Right cardiac atrium (tissue), 5 donors: Measurements from ENCODE around the gene FSTL4. TPM values are rescaled to one million over a fixed set of nuclear protein-coding genes. Genes with fewer than 3 reads are reported as not detected.

Source experiments
- ATAC-seq, 2 donors: fragments of 200-7000 bp; cut with Tn5 transposase; one replicate each; pipeline versions ENCODE4 v1.8.0 to v1.9.1; 2020; ENCODE audit warnings: moderate library complexity in 2 of 2, mild to moderate bottlenecking in 1 of 2
- DNase-seq, 3 donors: peaks; one replicate each; pipeline ENCODE4 v3.0.0-alpha.2; 2020
- H3K27ac ChIP-seq: one replicate; pipeline ENCODE4 v1.5.1; 2013; ENCODE audit warnings: mild to moderate bottlenecking, low read length, control low read depth, moderate library complexity
- H3K27me3 ChIP-seq: one replicate; pipeline ENCODE4 v1.6.1; 2013; ENCODE audit not compliant: control insufficient read depth, insufficient read depth
- H3K4me1 ChIP-seq: one replicate; pipeline ENCODE4 v1.6.1; 2013; ENCODE audit warnings: low read length; ENCODE audit not compliant: control insufficient read depth, insufficient read depth
- H3K4me3 ChIP-seq: one replicate; pipeline ENCODE4 v1.5.1; 2013; ENCODE audit warnings: low read length, control low read depth
- H3K9me3 ChIP-seq: one replicate; pipeline ENCODE4 v1.6.1; 2013; ENCODE audit warnings: low read length; ENCODE audit not compliant: control insufficient read depth
- WGBS: extraction: QIAGEN DNeasy Blood & Tissue Kit; methylation state at CpG from one replicate; pipeline ENCODE4 v1.1.7; 2013; 5-methylcytosine and 5-hydroxymethylcytosine counted together
- intact Hi-C, 4 donors: fragments of 100-400 bp; cut with DNase I; formaldehyde crosslinking; loops; one replicate each; pipeline versions ENCODE4 v1.11.0 to v1.14.0; 2022 to 2023
- polyA plus RNA-seq: library from polyadenylated mRNA; stranded (reverse); fragments of 200-250 nt; gene quantifications from one replicate; pipeline ENCODE4 v1.2.3, GENCODE V29; 2013
- total RNA-seq, 4 donors: library from RNA; stranded (reverse); fragmentation: NEBNext Ultra II Directional; extraction: Animal tissue kit (Norgen Biotek cat#: 25700); gene quantifications; one replicate each; pipeline ENCODE4 v1.2.1, GENCODE V29; 2021
- donor health status: healthy with polysubstance abuse.
- donor health status: DM: no; HTN: yes; CAD: no.
- donor health status: DM: no; HTN: no; CAD: no.
- donor health status: DM: no; HTN: yes; CAD: no; lungs with severe emphysema.
- donor health status: DM: yes; HTN: yes; CAD: no.

FSTL4 gene
- total and polyA plus RNA-seq, 5 donors = not detected

DNA sequence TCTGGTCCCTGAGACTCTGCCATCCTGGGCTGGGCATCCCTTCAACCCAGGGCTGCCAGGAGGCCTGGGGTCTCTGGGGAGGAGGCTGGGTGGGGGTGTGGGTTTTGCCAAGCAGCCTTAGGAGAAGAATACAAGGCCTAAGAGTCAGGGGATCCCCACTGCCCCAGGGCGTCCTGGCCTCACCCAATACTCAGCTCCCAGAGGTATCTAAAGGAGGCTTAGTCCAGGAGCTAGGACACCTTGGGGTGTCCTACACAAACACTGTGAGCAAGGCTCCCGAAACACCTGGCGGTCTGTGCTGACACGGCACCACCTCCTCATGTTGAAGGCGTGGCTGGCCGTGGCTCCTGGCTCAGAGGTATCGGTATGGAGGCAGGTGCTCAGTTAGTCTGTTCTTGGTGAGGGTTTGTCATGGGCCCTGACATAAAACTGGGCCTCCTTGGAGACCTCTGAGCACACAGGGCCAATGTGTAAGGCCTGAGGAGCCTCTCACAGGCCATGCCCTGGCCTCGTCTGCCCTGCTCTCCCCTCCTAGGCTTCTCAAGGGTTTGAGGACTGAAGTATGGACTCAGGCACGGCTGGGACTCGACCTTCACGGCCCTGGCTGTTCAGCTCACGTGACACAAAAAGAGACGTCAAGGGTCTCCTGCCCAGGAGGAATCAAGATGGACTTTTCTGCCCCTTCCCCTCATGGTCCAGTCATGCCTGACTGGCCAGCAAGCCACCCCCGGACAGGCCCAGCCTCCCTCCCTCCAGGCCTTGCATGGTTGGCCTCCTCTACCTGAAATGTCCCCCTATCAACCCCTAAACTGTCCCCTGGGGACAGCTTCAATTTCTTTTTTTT lies 277.3 kb downstream of the FSTL4 start:
- H3K27me3 ChIP-seq = no peaks in the 10 kb centered on the region
- DNase-seq (no peak), ATAC-seq (no peak)
- no peak overlapping the region for H3K27ac ChIP-seq
- intact Hi-C loops = no loop called here
- no peak overlapping the region for H3K4me3 ChIP-seq
- WGBS = 94% methylated on average over 14 of the region's 14 CpGs
- H3K4me1 ChIP-seq = no peaks in the 10 kb centered on the region
- H3K9me3 ChIP-seq = no peaks in the 10 kb centered on the region

DNA sequence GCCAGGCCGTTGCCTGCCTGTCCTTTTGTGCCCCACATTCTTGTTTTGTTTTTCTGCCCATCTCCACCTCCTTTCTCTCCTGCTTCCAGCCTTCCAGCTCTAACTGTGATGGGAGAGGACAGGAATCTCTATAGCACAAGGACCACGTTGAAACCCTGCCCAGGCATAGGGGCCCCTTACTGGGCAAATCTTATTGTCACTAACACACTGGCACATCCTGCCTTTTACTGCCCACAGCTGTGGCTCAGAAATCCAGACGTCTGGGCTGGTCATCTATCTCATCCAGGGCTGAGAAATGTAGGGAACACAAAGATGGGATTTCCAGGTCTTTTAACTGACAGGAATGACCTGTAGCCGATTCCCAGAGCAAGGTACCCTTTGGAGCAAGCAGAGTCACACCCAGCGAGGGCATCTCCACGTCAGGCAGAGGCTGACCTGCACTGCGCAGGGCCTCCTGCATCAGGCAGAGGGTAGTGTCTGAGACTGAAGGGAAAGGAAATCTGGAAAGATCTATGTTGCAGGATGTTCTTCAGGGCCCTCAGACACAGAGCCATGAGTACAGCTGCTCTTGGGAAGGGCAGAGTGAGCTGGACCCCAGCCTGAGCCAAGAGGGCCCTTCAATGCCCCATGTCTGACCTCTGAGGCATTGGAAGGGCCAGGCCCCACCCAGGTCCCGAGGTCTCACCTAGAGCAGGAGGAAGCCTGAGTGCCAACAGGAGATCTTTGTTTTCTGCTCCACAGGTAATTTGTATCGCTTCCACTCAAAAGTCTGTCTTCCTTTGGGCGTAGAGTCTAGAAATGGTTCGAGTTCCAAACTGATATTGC lies 278.8 kb downstream of the FSTL4 start:
- H3K4me3 ChIP-seq = no peak overlapping the region
- DNase-seq (no peak), ATAC-seq (no peak)
- 79% methylated on average over 11 of the region's 11 CpGs for WGBS
- no peaks in the 10 kb centered on the region for H3K4me1 ChIP-seq
- intact Hi-C loops = no loop called here
- no peaks in the 10 kb centered on the region for H3K27me3 ChIP-seq
- H3K9me3 ChIP-seq = no peaks in the 10 kb centered on the region
- no peak overlapping the region for H3K27ac ChIP-seq

DNA sequence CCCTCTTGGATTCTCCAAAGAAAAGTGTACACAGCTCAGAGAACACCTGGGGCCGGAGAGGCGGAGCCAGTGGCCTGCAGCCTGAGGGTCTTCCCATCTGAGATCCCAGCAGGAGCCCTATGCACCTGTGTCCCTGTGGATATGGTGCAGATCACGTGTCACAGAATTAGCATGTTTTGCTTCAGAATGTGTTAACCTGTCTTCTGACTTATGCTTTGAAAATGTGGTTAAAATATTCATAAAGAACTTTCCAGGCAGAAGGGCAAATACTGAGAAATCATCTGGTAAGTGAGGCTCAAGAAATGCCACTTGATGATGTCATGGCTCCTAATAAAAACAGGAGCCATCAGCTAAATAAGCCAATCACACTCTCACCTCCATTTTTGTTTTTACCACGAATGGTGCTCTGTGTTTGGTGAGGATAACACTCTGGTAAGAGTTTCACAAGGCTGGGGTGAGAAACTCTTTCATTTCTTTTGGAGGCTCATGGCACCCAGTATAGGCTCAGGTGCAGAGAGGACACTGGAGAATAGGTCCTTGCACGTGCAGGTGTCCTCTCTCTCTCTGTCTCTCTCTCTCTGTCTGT lies 279.8 kb downstream of the FSTL4 start:
- no peak overlapping the region for H3K4me3 ChIP-seq
- DNase-seq (no peak), ATAC-seq (no peak)
- 81% methylated on average over 5 of the region's 5 CpGs for WGBS
- no peaks in the 10 kb centered on the region for H3K4me1 ChIP-seq
- H3K27me3 ChIP-seq = no peaks in the 10 kb centered on the region
- no peak overlapping the region for H3K27ac ChIP-seq
- no peaks in the 10 kb centered on the region for H3K9me3 ChIP-seq
- intact Hi-C loops = no loop called here

DNA sequence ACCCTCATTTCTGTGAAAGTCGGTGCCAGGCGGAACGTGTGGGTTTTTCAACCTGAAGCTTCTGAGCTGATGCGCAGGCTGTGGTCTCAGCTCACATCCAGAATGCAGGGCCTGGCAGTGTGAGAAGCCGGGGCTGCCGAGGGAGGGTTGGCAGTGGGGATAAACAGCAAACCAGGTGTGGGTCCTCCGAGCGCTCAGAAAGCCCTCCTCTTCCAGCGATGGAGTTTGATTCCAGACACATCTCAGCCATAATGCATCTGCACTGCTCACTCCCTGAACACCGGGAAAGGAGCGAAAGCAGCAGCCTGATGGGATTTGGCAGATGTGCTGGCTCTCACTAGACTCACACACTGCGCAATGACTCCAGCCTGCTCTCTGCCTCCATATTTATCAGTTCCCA lies 280.4 kb downstream of the FSTL4 start:
- Histone ChIP-seq H3K27ac (no peak overlapping the region), H3K9me3 (no peaks in the 10 kb centered on the region), H3K4me3 (no peak overlapping the region), H3K27me3 (no peaks in the 10 kb centered on the region), H3K4me1 (no peaks in the 10 kb centered on the region)
- intact Hi-C loops = no loop called here
- ATAC-seq (no peak), DNase-seq (no peak)
- 73% methylated on average over 12 of the region's 12 CpGs for WGBS

DNA sequence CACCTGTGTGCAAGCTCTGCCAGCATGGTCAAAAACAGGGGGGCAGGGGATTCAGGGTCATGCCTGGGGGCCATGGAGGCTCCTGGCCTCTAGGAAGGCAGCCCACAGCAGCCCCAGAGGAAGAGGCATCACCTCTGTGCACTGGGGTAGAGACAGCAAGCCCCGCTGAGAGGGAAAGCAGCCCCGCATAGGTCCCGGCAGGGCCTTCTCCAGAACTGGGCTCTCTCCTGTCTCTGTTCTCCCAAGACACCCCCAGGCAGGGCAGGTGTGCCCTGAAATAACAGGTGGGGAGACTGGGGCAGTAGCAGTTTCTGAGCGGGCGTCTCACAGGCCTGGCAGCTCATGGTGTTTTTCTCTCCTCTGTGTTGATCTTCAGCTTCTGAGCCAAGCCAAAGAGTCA lies 281.4 kb downstream of the FSTL4 start:
- 81% methylated on average over 5 of the region's 5 CpGs for WGBS
- ATAC-seq (no peak), DNase-seq (no peak)
- Histone ChIP-seq H3K4me3 (no peak overlapping the region), H3K4me1 (no peaks in the 10 kb centered on the region), H3K27ac (no peak overlapping the region), H3K9me3 (no peaks in the 10 kb centered on the region), H3K27me3 (no peaks in the 10 kb centered on the region)
- intact Hi-C loops = no loop called here

DNA sequence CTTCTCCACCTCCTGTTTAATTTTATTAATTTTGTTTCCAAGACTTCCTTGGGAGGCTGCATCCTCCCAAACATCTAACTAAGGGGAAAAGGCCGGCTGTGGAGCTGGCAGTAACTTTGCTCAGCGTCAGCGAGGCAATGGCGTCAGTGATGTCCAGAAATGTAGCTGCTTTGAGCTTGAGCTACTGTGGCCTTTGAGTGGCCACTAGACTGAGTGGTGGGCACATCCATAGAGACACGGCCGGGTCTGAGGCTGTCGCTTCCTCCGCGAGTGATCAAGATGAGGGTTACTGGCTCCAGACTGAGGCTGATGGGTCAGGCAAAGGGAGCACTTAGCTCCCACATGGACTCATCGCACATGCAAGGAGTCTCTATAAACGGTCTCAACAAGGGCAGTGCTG lies 283.5 kb downstream of the FSTL4 start:
- no peaks in the 10 kb centered on the region for H3K9me3 ChIP-seq
- ATAC-seq = no peak
- no peak for DNase-seq
- H3K27ac ChIP-seq = no peak overlapping the region
- H3K4me1 ChIP-seq = no peaks in the 10 kb centered on the region
- intact Hi-C loops = no loop called here
- 84% methylated on average over 11 of the region's 11 CpGs for WGBS
- H3K4me3 ChIP-seq = no peak overlapping the region
- no peaks in the 10 kb centered on the region for H3K27me3 ChIP-seq

DNA sequence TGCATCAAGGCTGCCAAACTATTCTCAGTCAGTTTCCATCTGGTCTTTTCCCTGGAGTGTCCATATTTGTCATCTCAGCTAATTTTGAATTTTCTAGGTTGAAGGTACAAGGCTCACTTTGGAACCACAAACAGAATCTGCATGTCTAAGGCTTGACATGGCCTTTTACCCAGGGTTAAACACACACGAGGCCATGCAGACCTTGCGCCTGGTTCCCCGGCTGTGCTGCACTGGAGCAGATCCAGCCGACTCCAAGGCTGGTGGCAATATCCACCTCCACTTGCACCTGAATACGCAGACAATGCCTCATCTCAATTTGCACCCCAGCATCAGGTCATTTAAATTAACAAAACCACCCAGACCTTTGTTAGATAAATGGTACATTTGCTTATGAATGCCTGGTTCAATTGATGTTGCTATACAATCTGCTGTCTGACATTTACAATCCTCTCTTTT lies 284.4 kb downstream of the FSTL4 start:
- no peak overlapping the region for H3K4me3 ChIP-seq
- intact Hi-C loops = no loop called here
- H3K9me3 ChIP-seq = no peaks in the 10 kb centered on the region
- H3K27me3 ChIP-seq = no peaks in the 10 kb centered on the region
- H3K27ac ChIP-seq = no peak overlapping the region
- 81% methylated on average over 5 of the region's 5 CpGs for WGBS
- no peaks in the 10 kb centered on the region for H3K4me1 ChIP-seq
- ATAC-seq = no peak
- no peak for DNase-seq

DNA sequence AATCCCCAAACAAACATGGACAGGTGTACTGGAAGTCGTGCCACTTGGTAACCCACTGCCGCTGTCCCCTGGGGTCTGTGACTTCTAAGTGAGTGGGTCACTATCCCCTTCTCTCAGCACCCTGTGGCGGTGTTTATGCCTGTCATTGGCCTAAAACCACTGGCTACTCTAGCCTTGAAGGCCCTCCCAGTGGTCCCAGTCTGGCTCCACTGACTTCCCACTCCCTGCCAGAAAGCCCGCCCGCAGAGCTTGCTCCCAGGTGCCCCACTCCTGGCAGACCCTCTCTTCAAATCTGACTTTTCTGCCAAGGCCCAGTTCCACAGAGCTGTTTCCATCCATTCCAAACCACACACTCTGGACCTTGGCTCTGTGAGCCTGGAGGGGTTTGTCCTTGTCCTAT lies 286.0 kb downstream of the FSTL4 start:
- ATAC-seq = no peak

DNA sequence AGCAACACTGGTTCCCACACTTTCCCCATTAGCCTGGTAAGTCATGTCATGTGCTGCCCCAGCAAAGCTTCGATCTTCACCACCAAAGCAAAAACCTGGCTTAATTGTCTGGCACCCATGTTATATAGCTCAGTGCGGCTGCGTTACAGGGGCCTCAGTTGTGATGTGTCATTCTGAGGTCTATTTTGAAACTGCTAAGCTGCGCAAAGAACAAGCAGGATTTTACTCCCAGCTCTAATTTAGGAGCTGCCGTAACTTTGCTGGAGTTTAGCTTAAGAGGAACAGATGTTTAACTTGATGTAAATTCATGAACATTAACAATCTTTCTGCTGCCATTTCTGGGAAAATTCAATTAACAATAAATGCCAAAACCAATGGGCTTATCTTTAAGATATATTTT lies 286.5 kb downstream of the FSTL4 start:
- intact Hi-C loops = no loop called here
- WGBS = 87% methylated on average over 5 of the region's 5 CpGs
- Histone ChIP-seq H3K9me3 (no peaks in the 10 kb centered on the region), H3K27ac (no peak overlapping the region), H3K27me3 (no peaks in the 10 kb centered on the region), H3K4me3 (no peak overlapping the region), H3K4me1 (no peaks in the 10 kb centered on the region)
- DNase-seq (no peak), ATAC-seq (no peak)

More for the DNA sequence above, 286.0 kb downstream of the FSTL4 start:
- intact Hi-C loops = no loop called here
- DNase-seq = no peak
- Histone ChIP-seq H3K27me3 (no peaks in the 10 kb centered on the region), H3K4me3 (no peak overlapping the region), H3K27ac (no peak overlapping the region), H3K9me3 (no peaks in the 10 kb centered on the region), H3K4me1 (no peaks in the 10 kb centered on the region)
- WGBS = 92% methylated on average over 5 of the region's 5 CpGs

DNA sequence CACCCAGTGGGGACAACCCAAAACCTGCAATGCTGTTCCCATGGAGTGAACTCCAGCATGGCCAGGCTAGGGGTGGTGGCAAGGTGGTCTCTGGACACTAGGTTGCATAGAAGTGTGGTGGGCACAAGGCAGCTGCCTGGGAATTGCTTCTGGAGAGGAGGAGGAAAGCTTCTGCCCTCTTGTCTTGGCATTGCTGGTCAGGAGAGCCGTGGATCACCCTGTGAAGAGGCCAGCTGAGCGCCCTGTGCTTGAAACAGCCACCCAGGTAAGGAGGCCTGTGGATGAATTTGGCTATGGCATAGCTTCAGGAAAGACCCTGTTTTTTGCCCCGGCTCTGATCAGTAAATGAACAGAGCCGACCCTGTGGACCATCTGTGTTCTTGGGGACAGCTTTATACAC lies 287.4 kb downstream of the FSTL4 start:
- H3K27ac ChIP-seq = no peak overlapping the region
- H3K9me3 ChIP-seq = no peaks in the 10 kb centered on the region
- no peaks in the 10 kb centered on the region for H3K4me1 ChIP-seq
- ATAC-seq = no peak
- no peak for DNase-seq
- no peaks in the 10 kb centered on the region for H3K27me3 ChIP-seq
- intact Hi-C loops = no loop called here
- H3K4me3 ChIP-seq = no peak overlapping the region
- 87% methylated on average over 4 of the region's 4 CpGs for WGBS
